HT1080 (cell line): ENCODE data around the gene SLC35G3. TPM values are rescaled to one million over a fixed set of nuclear protein-coding genes. Genes with fewer than 3 reads are reported as not detected.
"Not testable (repeated sequence)": the region's sequence is repeated elsewhere in the genome, so short reads cannot be mapped to it uniquely, and the experiment has no call there.

Experiments used
- DNase-seq: peaks from one replicate; pipeline ENCODE4 v3.0.0-alpha.2; 2015; ENCODE audit warnings: low read depth
- total RNA-seq: library from RNA; depleted of rRNA; stranded (reverse); fragments of >200 nt; shearing (Covaris generic); gene quantifications from 2 replicates; pipeline ENCODE4 v1.2.3, GENCODE V29; 2014

The SLC35G3 gene
- total RNA-seq, 1 experiment from 2014 or later: not detected

DNA sequence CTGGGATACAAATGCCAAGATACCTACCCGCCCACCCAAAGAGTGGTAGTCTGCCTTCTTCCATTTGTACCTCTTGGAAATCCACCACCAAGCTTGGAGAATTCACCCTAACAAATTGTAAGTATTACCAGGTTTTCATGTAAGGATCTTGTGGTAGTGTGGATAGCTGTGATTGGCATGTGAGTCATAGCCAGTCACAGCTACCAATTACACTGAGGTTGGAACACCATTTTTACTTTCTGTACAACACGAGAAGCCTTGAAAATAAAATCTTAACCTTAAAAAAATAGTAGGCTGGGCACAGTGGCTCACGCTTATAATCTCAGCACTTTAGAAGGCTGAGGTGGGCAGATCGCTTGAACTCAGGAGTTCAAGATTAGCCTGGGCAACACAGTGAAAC is 18.5 kb upstream of the SLC35G3 start:
- peak; percentile 34 for DNase-seq

DNA sequence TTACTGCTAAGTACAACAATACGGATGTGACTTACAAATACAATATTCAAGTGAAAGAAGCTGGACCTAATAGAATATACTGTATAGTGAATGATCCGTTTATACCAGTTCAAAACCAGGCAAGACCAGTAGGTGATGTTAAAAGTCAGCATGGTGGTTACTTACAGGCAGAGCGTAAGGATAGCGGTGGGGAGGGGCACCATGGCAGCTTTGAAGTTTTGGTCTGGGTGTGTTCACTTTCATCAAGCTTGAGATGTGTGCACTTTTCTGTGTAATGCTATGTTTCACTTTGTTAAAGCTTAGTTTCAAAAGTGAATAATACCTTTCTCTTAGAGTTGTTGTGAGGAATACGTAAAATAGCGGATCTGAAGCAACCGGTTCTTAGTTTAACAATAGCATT is 16.5 kb upstream of the SLC35G3 start:
- no peak for DNase-seq

DNA sequence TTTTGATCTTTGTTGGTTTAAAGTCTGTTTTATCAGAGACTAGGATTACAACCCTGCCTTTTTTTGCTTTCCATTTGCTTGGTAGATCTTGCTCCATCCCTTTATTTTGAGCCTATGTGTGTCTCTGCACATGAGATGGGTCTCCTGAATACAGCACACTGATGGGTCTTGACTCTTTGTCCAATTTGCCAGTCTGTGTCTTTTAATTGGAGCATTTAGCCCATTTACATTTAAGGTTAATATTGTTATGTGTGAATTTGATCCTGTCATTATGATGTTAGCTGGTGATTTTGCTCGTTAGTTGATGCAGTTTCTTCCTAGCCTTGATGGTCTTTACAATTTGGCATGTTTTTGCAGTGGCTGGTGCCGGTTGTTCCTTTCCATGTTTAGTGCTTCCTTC is 8.4 kb upstream of the SLC35G3 start:
- DNase-seq: not testable (repeated sequence)

DNA sequence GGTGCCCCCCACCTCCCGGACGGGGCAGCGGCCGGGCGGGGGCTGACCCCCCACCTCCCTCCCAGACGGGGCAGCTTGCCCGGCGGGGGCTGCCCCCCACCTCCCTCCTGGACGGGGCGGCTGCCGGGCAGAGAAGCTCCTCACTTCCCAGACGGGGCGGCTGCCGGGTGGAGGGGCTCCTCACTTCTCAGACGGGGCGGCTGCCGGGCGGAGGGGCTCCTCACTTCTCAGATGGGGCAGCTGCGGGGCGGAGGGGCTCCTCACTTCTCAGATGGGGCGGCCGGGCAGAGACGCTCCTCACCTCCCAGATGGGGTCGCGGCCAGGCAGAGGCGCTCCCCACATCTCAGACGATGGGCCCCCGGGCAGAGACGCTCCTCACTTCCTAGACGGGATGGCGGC is 869 bp upstream of the SLC35G3 start:
- DNase-seq: not testable (repeated sequence)

DNA sequence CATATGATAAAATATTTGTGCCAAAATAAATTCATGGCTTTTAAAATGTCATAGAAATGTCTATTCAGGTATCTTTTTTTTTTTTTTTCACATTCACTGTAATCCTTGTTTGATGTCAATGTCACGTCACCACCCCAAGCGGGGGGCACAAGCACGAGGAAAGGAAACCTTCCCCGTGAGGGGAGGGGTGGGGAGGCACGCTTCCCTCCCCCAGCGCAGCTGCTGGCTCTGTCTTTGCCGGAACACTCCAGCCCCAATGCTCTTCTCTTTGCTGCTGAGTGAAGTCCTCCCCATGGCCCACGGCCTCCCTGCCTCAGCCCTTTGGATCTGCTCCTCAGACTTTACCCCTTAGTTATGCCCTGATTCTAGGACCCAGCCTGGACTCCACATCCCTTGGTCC is 1.5 kb downstream of the SLC35G3 start:
- DNase-seq: no peak

DNA sequence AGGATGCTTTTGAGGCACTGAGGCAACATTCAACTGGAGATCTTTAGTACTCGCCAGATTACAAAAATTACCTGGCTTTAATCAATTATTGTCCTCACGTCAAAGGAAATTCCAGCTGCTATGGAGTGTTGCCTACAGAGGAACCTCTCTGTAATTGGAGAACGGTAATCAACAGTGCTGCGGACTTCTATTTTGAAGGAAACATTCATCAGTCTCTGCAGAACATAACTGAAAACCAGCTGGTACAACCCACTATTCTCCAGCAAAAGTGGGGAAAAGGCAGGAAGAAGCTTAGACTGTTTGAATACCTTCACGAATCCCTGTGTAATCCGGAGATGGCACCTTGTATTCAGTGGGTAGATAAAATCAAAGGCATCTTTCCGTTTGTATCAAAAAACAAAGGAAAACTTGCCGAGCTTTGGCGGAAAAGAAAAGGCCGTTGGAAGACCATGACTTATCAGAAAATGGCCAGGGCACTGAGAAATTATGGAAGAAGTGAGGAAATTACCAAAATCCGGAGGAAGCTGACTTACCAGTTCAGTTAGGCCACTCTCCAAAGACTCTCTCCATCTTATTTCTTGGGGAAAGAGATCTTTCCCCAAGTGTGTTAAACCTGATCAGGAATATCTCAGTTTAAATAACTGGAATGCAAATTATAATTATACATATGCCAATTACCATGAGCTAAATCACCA is 3.0 kb downstream of the SLC35G3 start:
- DNase-seq: no peak

DNA sequence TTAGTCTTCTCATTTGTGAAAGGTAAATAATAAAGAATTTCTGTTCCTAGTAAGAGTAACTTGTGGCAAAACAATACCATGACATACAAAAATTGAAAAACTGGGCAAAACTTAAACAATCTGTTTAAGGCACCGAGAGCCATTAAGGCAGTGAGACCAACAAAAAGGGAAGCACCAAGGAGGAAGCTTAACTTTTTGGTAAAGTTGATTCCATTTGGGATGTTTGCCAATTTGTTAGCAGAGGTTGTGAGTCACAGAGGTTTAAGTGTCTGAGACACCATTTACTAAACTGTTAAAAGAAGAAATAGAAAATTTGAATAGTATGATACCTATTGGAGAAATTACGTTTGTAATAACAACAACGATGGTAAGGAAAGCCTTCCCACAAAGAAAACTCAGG is 4.9 kb downstream of the SLC35G3 start:
- peak; percentile 32 for DNase-seq

DNA sequence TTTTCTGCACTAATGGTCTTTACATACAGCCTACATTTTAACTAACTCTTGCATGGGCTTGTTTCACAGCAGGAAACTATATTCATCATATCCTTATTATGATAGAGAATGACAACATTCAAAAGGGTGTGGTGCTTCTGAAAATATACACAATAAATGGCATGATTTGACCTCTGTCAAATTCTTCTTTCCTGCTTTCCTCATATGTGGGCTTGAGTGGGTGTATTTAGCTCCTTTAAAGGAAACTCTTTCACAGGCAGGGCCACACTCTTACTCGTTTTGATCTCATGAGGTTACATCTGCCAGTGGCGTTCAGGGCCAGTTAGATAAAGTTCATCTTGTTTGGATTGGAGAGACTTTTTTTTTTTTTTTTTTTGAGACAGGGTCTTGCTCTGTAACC is 6.1 kb downstream of the SLC35G3 start:
- no peak for DNase-seq

DNA sequence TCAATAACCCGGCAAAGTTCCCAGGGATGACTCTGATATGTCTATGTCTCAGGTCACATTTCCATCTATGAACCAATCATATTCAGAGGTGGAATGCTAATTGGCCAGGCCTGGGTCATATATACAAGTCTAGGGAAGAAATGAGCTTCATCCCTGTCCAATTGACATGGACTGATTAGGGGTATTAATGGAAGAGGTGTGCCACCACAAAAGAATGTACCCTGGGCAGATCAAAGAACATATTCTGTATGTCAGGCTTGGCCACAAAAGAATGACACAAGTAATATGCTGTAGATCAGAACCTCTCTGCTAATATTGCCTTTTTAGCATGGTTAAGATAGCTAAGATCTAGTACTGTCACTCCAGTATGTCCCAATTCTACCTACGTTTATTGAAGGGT is 6.7 kb downstream of the SLC35G3 start:
- DNase-seq: no peak

DNA sequence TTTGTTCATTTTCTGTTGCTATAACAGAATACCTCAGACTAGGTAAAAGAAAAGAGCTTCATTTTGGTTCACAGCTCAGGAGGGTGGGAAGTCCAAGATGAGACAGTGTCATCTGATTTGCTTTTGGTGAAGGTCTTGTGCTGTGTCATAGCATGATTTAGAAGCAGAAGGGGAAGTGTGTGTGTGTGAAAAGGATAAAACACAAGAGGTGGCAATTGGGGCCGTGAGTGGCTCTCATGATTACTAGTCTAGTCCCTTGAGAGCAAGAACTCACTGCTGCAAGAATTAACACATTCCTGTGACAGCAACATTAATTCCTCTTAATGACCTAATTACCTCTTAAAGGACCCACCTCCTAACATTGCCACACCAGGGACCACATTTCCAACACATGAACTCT is 8.3 kb downstream of the SLC35G3 start:
- no peak for DNase-seq

DNA sequence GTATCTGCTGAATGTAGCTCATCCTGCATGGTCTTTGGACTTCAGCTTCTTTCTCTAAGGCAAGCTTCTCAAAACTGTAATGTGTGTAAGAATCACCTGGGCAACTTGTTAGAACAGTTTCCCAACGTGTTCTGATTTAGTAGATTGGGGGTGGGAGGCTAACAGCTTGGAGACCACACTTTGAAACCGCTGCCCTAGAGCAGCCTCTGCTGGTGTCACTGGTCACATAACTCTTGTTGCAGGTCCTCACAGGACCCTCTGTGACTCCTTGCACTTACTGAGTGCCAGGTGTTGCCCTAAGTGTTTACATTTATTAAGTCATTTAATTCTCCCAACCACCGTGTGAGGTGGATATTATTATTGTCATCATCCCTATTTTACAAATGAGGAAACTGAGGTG is 9.9 kb downstream of the SLC35G3 start:
- no peak for DNase-seq

DNA sequence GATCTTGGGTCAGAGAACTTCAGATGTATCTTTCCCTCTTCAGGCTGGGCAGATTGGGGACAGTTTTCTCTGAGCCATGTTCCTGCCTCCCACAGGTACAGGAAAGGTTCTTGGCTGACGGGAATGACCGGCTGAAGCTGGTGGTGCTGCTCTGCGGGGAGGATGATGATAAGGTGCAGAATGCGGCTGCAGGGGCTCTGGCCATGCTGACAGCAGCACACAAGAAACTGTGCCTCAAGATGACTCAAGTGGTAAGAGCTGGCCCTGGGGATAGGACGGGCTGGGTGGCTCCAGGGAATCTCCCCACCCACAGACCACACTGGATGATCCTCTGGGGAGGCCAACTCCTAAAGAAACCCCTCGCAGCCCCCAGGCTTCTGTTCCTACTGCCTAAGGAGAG is 10.9 kb downstream of the SLC35G3 start:
- DNase-seq: no peak

DNA sequence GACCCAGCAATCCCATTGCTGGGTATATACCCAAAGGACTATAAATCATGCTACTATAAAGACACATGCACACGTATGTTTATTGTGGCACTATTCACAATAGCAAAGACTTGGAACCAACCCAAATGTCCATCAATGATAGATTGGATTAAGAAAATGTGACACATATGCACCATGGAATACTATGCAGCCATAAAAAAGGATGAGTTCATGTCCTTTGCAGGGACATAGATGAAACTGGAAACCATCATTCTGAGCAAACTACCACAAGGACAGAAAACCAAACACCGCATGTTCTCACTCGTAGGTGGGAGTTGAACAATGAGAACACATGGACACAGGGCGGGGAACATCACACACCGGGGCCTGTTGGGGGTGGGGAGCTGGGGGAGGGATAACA is 14.8 kb downstream of the SLC35G3 start:
- not testable (repeated sequence) for DNase-seq

DNA sequence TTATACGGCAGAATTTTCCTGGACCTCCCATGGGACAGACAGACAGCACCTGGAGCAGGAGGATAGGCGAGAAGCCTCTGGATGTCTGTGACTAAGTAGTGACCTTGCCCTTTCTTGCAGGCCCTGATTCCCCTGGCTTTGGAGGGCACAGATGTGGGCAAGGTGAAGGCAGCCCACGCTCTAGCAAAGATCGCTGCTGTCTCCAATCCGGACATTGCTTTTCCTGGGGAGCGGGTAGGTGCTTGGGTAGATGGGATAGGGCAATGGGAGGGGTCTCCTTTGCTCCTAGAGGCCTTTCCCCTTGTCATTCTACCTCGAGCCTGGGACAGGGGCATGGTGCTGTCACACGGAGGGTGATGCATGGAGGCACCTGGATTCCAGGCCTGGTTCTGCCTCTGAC is 17.3 kb downstream of the SLC35G3 start:
- no peak for DNase-seq

DNA sequence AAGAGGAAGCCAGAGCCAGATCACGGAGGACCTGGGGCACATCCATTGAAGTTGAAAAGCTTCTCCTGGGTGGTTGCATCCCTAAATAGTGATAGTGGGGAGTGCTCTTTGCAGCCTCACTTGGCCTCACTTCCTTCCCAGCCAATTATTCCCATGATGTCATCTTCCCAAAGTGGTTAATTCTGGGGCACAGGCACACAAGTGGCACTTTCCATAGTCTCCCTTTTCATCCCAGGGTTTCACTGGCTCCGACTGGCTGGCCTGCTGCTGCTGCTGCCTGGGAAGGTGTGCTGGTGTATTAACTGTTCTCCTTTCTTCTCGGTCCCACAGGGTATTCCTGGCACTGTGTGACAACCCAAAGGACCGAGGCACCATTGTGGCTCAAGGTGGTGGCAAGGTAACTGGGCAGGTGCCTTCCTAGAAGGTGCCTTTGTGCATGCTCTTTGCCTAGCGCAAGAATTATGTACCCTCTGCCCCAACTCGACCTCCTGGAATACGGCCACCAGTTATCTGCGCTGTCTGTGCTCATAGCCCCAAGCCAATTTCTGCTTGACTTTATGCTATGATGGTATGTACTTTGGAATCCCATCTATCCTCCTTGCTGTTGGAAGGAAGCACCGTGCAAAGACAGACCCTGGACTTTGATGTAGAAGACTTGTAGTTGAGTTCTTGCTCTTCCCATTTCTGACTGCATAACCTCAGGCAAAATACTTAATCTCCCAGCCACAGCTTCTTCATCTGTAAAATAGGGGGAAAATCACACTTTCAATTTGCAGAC is 18.4 kb downstream of the SLC35G3 start:
- no peak for DNase-seq

DNA sequence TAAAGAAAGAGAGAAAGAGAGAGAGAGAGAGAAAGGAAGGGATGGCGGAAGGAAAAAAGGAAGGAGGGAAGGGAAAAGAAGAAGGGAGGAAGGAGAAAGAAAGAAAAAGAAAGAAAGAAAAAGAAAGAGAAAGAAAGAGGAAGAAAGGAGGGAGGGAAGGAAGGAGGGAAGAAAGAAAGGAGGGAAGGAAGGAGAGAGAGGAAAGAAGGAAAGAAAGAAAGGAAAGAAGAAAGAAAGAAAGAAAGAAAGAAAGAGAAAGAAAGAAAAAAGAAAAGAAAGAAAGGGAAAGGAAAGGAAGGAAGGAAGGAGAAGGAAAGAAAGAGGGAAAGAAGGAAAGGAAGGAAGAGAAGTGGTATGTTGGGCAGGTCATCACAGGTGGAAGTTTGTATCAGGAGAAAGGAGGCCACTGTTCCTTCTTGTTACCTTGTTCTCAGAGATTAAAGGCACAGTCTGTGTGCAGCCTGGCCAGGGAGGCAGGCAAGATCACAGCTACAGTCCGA is 19.3 kb downstream of the SLC35G3 start:
- DNase-seq: no peak

DNA sequence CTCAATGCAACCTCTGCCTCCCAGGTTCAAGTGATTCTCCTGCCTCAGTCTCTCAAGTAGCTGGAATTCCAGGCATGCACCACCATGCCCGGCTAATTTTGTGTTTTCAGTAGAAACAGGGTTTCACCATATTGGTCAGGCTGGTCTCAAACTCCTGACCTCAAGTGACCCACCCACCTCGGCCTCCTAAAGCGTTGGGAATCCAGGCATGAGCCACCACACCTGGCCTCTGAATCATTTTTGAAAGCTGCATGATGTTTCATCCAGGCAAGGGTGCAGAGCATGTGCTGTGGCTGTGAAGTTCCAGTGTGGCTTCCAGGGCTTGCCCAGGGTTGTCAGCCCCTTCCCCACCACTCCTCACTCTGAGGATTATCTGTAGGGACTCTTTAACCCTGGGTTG is 21.9 kb downstream of the SLC35G3 start:
- not testable (repeated sequence) for DNase-seq

DNA sequence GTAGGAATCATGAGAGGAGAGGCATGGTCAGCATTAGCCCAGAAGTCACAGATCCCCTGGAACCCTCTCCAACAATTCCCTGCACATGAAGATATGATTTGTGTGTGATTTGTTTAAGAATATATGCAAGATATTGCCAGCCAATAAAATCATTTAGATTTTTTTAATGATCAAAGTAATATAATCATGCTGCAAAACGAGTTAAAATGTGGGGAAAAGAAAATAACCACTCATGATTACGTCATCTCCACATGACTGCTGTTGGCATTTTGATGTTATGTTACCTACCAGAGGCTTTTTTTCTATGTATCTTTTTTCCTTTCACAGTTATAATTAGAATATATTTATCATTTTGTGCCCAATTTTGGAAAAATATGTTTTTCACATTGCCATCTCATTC is 22.4 kb downstream of the SLC35G3 start:
- peak; percentile 37 for DNase-seq

DNA sequence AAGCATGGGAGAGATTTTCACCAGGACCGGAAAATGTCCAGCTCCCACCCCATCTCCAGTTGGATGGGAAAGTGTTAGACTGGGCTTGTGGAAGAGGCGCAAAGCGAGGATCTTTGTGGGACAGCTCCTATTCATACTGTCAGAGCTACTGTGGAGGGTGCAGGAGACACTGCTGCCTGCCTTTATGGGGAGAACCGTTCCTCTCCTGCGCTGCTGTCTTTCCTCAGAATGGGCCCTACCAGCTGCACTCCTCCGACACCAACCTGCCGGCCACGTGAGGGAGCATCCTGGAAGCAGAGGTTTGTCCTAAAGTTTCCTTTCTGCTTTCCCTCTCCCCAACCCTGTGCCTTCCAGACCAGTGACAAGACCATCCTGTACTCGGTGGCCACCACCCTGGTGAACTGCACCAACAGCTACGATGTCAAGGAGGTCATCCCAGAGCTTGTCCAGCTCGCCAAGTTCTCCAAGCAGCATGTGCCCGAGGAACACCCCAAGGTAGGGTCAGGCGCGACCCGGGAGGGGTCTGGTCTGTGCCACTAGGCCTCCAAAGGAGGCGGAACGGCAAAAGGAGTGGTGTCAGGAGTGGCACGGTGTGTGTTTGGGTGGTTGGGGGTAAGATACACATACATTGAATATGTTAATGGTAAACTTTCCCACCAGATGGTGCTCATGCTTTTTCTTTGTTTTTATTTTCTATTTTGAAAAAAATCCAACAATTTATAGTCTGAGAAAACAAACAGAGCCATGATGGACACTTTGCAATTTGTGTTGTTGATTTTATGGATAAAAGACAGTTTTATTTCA is 23.0 kb downstream of the SLC35G3 start:
- DNase-seq: peak; percentile 49

DNA sequence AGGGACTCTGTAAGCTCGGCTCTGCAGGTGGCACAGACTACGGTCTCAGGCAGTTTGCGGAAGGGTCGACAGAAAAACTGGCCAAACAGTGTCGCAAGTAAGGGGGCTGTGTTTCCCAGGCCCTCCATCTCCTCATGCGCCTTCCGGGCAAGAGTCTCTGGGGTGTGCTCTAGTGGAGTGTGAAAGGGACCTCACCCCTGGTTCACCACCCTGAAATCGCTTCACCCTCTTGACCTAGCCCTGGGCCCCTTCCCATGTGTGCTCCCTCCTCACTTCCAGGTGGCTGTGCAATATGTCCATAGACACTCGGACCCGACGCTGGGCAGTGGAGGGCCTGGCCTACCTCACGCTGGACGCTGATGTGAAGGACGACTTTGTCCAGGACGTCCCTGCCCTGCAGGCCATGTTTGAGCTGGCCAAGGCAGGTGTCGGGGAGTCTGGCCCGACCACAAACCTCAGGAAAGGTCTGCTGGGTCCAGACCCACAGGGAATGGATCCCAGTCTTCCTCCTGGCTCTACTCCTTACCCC is 24.3 kb downstream of the SLC35G3 start:
- no peak for DNase-seq

DNA sequence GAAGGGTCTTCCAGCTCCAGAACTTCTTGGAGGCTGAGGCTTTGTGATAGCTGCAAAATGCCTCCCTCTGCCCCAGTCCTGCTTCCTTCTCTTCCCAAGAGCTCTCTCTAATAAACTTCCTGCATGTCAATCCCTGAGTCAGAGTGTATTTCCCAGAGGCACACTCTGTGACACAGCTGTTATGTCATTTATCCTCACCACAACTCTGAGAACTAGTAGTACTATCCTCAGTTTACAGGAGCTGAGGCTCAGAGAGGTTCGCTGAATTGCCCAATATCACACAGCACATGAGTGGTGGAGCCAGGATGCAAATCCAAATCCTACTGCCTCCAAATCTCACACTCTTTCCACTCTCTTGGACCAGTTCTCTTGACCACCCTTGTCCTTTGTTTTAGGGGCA is 26.5 kb downstream of the SLC35G3 start:
- DNase-seq: peak; percentile 65

DNA sequence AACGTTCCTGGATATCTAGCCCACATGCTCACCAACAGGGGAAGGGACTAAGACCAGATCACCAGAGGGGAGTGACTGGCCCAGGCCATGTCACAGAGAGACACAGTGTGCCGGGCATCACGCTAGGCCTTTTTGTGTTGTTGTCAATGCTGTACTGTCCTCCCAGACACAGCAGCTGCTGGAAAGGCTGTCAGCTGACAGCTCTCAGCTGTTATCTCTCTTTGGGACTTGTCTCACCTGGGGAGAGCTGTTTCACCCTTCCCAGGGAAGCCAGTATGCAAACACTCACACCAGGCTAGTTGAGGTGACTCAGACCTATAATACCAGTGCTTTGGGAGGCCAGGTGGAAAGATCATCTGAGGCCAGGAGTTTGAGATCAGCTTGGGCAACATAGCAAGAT is 27.1 kb downstream of the SLC35G3 start:
- no peak for DNase-seq
